CD4-positive, alpha-beta T cell treated with Interleukin-15 for 4 hours (primary cell): ENCODE data around the gene SUSD1.

Experiments
- DNase-seq: peaks from one replicate; pipeline ENCODE4 v3.0.0-alpha.2; 2020; ENCODE audit warnings: low spot score

SUSD1 gene

DNA sequence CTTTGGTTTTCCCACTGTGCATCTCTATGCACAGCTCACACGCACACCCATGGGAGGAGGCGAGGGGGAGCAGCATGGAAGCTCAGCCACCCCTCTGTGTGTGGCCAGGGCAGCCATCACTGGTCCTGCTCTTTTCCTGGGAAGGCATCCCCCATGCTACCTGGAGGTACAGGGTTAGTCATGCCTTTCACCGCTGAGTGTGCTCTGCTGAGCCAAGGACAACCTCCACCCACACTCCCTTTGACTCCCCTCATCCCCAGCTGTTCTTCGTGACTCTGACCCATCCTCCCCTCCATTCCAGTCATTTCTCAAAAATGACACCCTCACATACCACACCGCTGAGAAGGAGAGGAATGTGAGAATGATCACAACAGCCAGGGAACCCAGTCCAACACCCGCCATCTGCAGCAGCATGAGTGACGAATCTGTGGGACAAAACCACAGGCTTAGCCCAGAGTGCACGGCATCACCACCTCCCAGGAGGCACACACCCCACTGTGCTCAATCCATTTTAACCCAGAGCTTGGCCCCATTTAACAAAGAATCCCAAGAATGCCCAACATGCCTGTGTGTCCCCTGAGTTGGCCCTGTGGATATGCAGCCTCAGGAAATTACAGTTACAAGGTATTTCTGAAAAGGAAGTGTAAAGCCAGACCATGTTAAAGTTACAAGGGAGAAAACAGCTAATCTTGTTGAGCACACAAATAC, 133.4 kb downstream of the SUSD1 start:
- DNase-seq: no peak

DNA sequence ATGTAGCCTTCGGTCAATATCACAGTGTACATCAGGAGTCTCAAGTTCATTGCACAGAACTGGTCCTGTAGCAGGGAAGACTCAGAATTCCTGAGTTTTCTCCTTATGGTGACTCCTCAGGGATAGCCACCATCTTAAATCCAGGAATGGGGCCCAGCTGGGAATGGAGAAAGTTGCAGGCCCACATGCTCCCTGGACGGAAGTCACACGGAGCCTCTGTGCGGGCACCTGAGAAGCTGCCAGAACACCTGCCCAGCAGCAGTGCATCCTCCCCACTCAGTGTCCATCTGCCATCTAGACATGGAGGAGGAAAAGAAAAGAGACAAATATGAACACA, 133.9 kb downstream of the SUSD1 start:
- DNase-seq: no peak

- DNase-seq: no peak
These were observed 137.1 kb downstream of the SUSD1 start for GRCh38 chr9:112038017-112038408.

- DNase-seq: peak; percentile 73
These were observed 137.6 kb downstream of the SUSD1 start for GRCh38 chr9:112037281-112038016.

DNA sequence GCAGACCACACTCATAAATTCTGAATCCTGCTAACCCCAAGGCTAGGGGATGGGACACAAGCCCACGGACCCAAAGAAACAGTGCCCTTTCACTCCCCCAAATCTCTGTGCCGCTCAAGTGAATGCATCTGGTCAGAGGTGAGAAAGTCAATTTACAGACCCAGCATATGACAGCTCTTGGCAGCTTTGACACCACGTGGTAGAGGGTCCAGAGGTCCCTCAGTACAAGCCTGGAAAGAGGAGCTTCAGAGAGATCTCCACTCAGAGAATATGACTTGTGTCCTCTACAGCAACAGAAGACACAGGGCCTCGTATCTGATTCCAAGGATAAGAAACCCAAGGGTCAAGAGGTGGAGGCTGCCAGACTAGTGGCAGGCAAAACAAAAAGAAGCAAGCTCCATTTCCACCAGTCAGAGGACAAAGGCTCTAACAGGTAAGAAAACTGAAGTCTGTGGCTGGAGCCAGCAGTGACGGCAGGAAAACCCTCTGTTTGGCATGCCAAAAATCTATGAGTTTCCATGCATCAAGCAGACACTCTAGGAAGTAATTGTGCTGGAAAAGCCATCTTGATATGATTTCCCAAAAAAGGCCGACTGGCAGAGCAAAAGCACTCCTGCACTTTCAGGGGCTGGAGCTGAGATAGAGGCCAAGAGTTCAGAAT, 139.8 kb downstream of the SUSD1 start:
- no peak for DNase-seq

DNA sequence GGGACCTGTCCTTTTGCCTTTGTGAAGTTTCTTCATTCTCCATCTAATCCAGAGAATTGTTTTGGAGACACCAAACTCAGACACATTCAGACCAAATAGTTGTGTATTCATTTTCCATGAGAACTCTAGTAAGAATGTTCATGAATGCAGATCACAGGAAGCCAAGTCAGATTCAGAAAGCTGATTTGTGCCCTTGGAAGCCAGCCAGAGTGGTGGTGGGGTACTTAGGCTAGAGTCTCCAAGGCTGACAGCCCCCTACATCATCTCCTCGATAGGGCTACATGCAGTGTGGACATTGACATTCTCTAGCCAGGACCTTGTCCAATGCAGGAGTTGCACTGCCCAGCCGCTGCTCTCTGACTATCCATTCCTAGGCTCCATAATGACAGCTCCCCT, 140.9 kb downstream of the SUSD1 start:
- no peak for DNase-seq

DNA sequence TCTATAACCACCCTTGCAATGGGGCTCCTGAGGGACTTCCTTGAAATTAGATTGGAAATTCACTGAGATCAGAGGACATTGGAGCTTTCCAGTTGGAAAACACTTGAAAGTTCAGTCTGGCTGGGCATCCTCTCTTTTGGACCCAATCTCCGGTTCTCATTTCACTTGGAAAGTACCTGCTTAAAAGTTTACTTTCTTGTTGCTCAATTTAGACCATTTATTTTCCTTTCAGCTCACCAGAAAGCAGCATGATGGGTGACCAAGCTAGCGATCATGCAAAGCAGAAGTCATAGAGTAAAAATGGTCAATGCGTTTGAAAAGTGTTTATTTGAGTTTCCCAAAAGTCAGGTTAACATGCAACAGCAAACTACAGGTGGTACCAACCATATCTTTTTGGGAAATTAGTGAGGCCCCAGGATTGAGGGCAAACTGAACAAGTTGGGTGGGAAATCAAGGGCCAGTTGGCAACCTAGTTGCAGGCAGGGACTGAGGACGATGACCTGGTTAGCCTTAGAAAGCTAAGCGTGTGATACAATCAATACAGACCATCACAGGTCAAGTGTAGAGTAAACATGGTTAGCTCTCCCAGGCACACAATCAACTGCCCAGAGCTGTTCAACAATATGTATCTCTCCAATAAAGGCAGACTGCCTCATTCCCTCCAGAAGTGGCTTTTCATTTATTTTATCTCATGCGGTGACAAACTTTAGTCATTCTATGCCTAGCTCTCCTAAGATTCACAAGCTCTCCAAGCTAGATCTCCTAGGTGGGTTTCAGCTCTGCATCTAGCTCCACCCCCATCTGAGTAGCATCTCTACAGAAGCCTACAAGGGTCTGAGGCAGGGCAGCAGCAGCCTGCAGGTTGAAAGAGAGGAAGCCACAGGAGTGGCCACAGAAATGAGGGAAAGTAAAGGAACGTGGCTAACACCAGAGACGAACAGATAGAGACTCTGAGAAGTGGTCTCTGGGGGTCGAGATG, 141.6 kb downstream of the SUSD1 start:
- no peak for DNase-seq

GRCh38 chr9:112032743-112033142, 142.4 kb downstream of the SUSD1 start:
- no peak for DNase-seq

DNA sequence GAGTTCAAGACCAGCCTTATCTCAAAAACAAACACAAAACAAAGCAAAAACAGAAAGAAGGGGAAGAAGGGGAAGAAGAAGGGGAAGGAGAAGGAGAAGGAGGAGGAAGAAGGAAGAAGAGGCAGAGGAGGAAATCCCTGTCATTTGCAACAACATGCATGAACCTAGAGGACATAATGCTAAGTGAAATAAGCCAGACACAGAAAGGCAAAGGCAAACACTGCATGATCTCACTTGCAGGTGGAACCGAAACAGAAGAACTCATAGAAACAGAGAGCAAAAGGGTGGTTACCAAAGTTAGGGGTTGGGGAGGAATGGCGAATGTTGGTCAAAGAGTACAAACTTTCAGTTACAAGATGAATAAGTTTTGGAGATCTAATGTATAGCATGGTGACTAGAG, 143.1 kb downstream of the SUSD1 start:
- DNase-seq: no peak

DNA sequence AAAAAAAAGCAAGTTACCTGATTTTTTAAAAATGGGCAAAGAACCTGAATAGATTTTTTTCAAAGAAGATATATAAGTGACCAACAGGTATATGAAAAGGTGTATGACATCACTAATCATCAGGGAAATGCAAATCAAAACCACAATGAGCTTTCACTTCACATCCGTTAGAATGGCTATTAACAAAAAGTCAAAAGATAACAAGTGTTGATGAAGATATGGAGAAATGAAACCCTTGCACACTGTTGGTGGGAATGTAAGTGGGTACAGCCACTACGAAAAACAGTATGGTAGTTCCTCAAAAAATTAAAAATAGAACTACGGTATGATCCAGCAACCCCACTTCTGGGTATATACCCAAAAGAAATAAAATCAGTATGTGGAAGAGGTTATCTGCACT, 143.7 kb downstream of the SUSD1 start:
- no peak for DNase-seq

- peak; percentile 45 for DNase-seq
These were observed 145.1 kb downstream of the SUSD1 start for GRCh38 chr9:112029921-112030444.

DNA sequence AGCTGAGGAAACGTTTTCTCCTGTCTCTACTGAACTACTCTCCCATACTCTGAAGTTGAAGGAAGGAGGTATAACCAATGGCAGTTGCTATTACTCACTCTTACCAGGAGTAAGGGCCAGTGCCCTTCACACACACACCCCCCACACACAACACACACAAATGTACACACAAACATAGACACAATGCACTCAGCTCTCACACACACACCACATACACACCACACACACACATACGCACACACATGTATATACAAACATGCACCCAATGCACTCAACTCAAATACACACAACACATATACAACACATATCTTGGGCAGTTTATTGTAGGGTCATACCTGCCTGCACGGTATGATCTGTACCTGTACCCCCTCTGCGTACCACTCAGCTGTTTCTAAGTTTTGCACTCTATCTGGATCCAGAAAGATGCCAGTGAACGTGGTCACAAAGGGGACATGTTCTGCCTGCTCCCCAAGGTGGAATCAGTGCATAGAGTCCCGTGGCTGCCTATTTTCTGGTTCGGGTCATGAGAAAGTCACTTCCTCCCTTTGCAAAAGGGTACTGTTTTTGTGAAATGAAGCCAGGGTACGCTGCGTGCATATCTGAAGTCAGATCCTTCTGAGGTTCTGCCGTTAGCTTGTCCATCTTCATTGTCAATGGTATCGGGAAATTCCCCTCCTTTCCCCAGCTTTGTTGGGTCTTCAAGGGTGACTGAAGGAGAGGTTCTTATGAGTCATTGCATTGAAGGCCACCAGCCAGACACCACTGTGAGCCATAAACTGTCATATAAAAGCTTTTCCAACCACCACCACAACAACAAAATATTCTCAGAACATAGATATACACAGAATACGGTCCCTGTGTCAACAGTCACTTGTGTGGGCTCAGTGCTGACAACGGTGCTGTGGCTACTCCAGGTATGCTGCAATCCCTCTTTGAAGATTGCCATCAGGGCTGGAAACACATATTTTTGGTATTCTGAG, 146.6 kb downstream of the SUSD1 start:
- peak; percentile 63 for DNase-seq

- no peak for DNase-seq
These were observed 149.2 kb downstream of the SUSD1 start for GRCh38 chr9:112025850-112026249.

DNA sequence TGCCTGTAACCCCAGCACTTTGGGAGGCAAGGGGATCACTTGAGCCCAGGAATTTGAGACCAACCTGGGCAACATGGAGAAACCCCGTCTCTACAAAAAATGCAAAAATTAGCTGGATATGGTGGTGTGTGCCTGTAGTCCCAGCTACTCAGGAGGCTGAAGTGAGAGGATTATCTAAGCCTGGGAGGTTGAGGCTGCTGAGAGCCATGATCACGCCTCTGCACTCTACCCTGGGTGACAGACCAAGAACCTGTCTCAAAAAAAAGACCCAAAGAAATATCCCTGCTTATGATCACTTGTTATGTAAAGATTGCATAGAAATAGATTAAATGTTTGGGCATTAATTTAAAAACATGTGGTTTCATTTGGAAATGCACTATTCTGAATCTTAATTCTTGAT, 153.4 kb downstream of the SUSD1 start:
- DNase-seq: no peak

- no peak for DNase-seq
These were observed 154.2 kb downstream of the SUSD1 start for GRCh38 chr9:112020680-112021596.

DNA sequence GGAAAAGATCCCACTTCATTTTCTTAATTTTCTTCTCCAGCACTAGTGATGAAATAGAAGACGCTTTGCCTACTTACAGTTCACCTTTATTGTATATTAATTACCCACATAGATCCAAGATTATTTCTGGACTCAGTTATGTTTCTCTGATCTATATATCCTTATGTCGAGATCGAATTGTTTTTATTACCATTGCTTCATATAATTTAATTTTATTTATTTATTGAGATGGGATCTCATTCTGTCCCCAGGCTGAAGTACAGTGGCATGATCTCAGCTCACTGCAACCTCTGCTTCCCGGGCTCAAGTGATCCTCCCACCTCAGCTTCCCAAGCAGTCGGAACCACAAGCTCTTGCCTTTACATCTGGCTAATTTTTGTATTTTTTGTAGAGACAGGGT, 157.2 kb downstream of the SUSD1 start:
- DNase-seq: no peak

GRCh38 chr9:112015736-112016135, 159.4 kb downstream of the SUSD1 start:
- DNase-seq: no peak

- no peak for DNase-seq
These were observed 159.9 kb downstream of the SUSD1 start for GRCh38 chr9:112015149-112015548.

GRCh38 chr9:112013266-112013665, 161.8 kb downstream of the SUSD1 start:
- DNase-seq: no peak
